IMR-90 (cell line): ENCODE results near the gene SYNE1. TPM values are rescaled to one million over a fixed set of nuclear protein-coding genes. Genes with fewer than 3 reads are reported as not detected.

Source experiments
- ATAC-seq: fragments of 200-7000 bp; cut with Tn5 transposase; 2 replicates; pipeline ENCODE4 v1.9.1; 2020; ENCODE audit warnings: low read depth, mild to moderate bottlenecking, moderate library complexity
- BruUV-seq: library from RNA; stranded (reverse); fragments of 400-500 nt; replicated peaks from 2 replicates; lab custom pipeline; 2021; lab: Mats Ljungman, UMichigan
- CTCF ChIA-PET: fragments of 300-600 bp; formaldehyde crosslinking; extraction: SDS; loops from one replicate; lab custom pipeline; 2021; ENCODE audit warnings: antibody characterized with exemption; lab: Yijun Ruan, JAX
- POLR2A ChIA-PET: fragments of 300-600 bp; sonication (Branson Sonifier 250); formaldehyde crosslinking; loops from one replicate; lab custom pipeline; 2022; ENCODE audit warnings: antibody characterized with exemption; ENCODE audit not compliant: unreplicated experiment; lab: Charles Lee
- DNase-seq: peaks from one replicate; pipeline ENCODE4 v3.0.0; 2013
- H2AFZ ChIP-seq: replicated peaks from 2 replicates; pipeline ENCODE3; 2013; ENCODE audit warnings: low read length, mild to moderate bottlenecking; ENCODE audit not compliant: poor library complexity
- H2AK5ac ChIP-seq: 2 replicates; pipeline ENCODE4 v1.6.1; 2013; ENCODE audit warnings: low read depth, low read length, inconsistent platforms
- H2AK9ac ChIP-seq: replicated peaks from 2 replicates; pipeline ENCODE3; 2013; ENCODE audit warnings: mild to moderate bottlenecking, low read depth, low read length, moderate library complexity; ENCODE audit not compliant: poor library complexity
- H2BK120ac ChIP-seq: 2 replicates; pipeline ENCODE4 v1.6.1; 2013; ENCODE audit warnings: low read depth, low read length, inconsistent platforms
- H2BK15ac ChIP-seq: 3 replicates; pipeline ENCODE4 v1.6.1; 2013; ENCODE audit warnings: low read depth, low read length, inconsistent platforms
- H2BK20ac ChIP-seq: 2 replicates; pipeline ENCODE4 v1.6.1; 2013; ENCODE audit warnings: low read depth, mild to moderate bottlenecking, inconsistent platforms, low read length, moderate library complexity
- H2BK5ac ChIP-seq: 2 replicates; pipeline ENCODE4 v1.6.1; 2013; ENCODE audit warnings: mild to moderate bottlenecking, low read depth, low read length, inconsistent platforms; ENCODE audit not compliant: poor library complexity, severe bottlenecking
- H3K14ac ChIP-seq: replicated peaks from 2 replicates; pipeline ENCODE4 v1.6.1; 2013; ENCODE audit warnings: low read depth, low read length, inconsistent platforms
- H3K18ac ChIP-seq: 2 replicates; pipeline ENCODE4 v1.6.1; 2013; ENCODE audit warnings: low read depth, low read length, control low read depth
- H3K23ac ChIP-seq: 2 replicates; pipeline ENCODE4 v1.6.1; 2013; ENCODE audit warnings: low read depth, low read length, inconsistent platforms
- H3K27ac ChIP-seq: 2 replicates; pipeline ENCODE4 v1.5.1; 2013; ENCODE audit warnings: mild to moderate bottlenecking, control low read depth, low read length; ENCODE audit not compliant: insufficient read depth
- H3K27me3 ChIP-seq: 2 replicates; pipeline ENCODE4 v1.6.1; 2013; ENCODE audit warnings: low read length; ENCODE audit not compliant: control insufficient read depth, insufficient read depth
- H3K36me3 ChIP-seq: 2 replicates; pipeline ENCODE4 v1.6.1; 2013; ENCODE audit warnings: low read length, mixed read lengths; ENCODE audit not compliant: control insufficient read depth, insufficient read depth
- H3K4ac ChIP-seq: 2 replicates; pipeline ENCODE4 v1.6.1; 2013; ENCODE audit warnings: low read depth, low read length, inconsistent platforms
- H3K4me1 ChIP-seq: 2 replicates; pipeline ENCODE4 v1.6.1; 2013; ENCODE audit warnings: low read length, mixed read lengths; ENCODE audit not compliant: control insufficient read depth, insufficient read depth
- H3K4me2 ChIP-seq: 2 replicates; pipeline ENCODE4 v1.6.1; 2013; ENCODE audit warnings: low read depth, mild to moderate bottlenecking, control low read depth, low read length, moderate library complexity
- H3K4me3 ChIP-seq: 2 replicates; pipeline ENCODE4 v1.5.1; 2013; ENCODE audit warnings: low read depth, mild to moderate bottlenecking, control low read depth, low read length, moderate library complexity; ENCODE audit not compliant: insufficient read depth
- H3K56ac ChIP-seq: 2 replicates; pipeline ENCODE4 v1.6.1; 2013; ENCODE audit warnings: low read length, inconsistent platforms; ENCODE audit not compliant: insufficient read depth; ENCODE audit errors: extremely low read depth
- H3K79me1 ChIP-seq, 2 experiments: 2 replicates each; pipeline ENCODE4 v1.6.1; 2013; ENCODE audit warnings: low read length in 2 of 2, inconsistent platforms in 1 of 2, low read depth in 1 of 2
- H3K9ac ChIP-seq: 2 replicates; pipeline ENCODE4 v1.6.1; 2013; ENCODE audit warnings: low read depth, low read length, control low read depth
- H3K9me1 ChIP-seq: 2 replicates; pipeline ENCODE4 v1.6.1; 2013; ENCODE audit warnings: low read length, inconsistent platforms; ENCODE audit not compliant: insufficient read depth
- H3K9me3 ChIP-seq: 2 replicates; pipeline ENCODE4 v1.6.1; 2013; ENCODE audit warnings: low read length; ENCODE audit not compliant: control insufficient read depth, insufficient read depth
- H4K20me1 ChIP-seq: 2 replicates; pipeline ENCODE4 v1.6.1; 2013; ENCODE audit warnings: low read length, inconsistent platforms; ENCODE audit not compliant: insufficient read depth
- H4K5ac ChIP-seq: 2 replicates; pipeline ENCODE4 v1.6.1; 2013; ENCODE audit warnings: mild to moderate bottlenecking, low read depth, low read length, control low read depth
- H4K8ac ChIP-seq, 2 experiments: 2 replicates each; pipeline ENCODE4 v1.6.1; 2013; ENCODE audit warnings: low read depth in 2 of 2, low read length in 2 of 2, control low read depth in 1 of 2, inconsistent platforms in 1 of 2
- H4K91ac ChIP-seq: 2 replicates; pipeline ENCODE4 v1.6.1; 2013; ENCODE audit warnings: low read depth, low read length, inconsistent platforms; ENCODE audit not compliant: insufficient read depth
- BHLHE40 ChIP-seq: fragments of 150-350 bp; IDR thresholded peaks from 2 replicates; pipeline ENCODE4 v1.6.1; 2016; ENCODE audit warnings: mild to moderate bottlenecking, low read depth, low read length
- CEBPB ChIP-seq: IDR thresholded peaks from 2 replicates; pipeline ENCODE4 v1.6.1; 2012; ENCODE audit warnings: low read depth, low read length, improper control_type of control experiment
- CTCF ChIP-seq: conservative IDR thresholded peaks from 2 replicates; pipeline ENCODE4 v1.5.1; 2012; ENCODE audit warnings: mild to moderate bottlenecking, low read depth, low read length, improper control_type of control experiment
- ELK1 ChIP-seq: fragments of 150-350 bp; IDR thresholded peaks from 2 replicates; pipeline ENCODE4 v1.6.1; 2016; ENCODE audit warnings: low read depth, mild to moderate bottlenecking, low read length, moderate library complexity, borderline replicate concordance
- MAZ ChIP-seq: IDR thresholded peaks from 2 replicates; pipeline ENCODE4 v1.6.1; 2012; ENCODE audit warnings: low read depth, mild to moderate bottlenecking, low read length, improper control_type of control experiment, moderate library complexity, borderline replicate concordance
- NFE2L2 ChIP-seq: fragments of 150-350 bp; IDR thresholded peaks from 2 replicates; pipeline ENCODE4 v1.6.1; 2016; ENCODE audit warnings: low read depth, mild to moderate bottlenecking, low read length
- POLR2A ChIP-seq: IDR thresholded peaks from 2 replicates; pipeline ENCODE4 v1.6.1; 2012; ENCODE audit warnings: mild to moderate bottlenecking, low read depth, low read length
- RCOR1 ChIP-seq: IDR thresholded peaks from 2 replicates; pipeline ENCODE4 v1.6.1; 2012; ENCODE audit warnings: mild to moderate bottlenecking, low read length, improper control_type of control experiment; ENCODE audit not compliant: insufficient replicate concordance
- RFX5 ChIP-seq: IDR thresholded peaks from 2 replicates; pipeline ENCODE4 v1.8.0; 2012; ENCODE audit warnings: low read depth, mild to moderate bottlenecking, low read length, moderate library complexity
- SMC3 ChIP-seq: fragments of 150-350 bp; IDR thresholded peaks from 2 replicates; pipeline ENCODE4 v1.6.1; 2016; ENCODE audit warnings: low read depth, mild to moderate bottlenecking, antibody characterized with exemption, low read length, moderate library complexity
- USF2 ChIP-seq: fragments of 150-350 bp; IDR thresholded peaks from 2 replicates; pipeline ENCODE4 v1.6.1; 2017; ENCODE audit warnings: mild to moderate bottlenecking, antibody characterized with exemption, low read length, low read depth
- whole genome bisulfite sequencing, 2 experiments: methylation state at CpG; one replicate each; pipeline versions ENCODE4 v1.1.5 to v1.1.7; 2013; ENCODE audit warnings: missing lambda C conversion rate in 2 of 2; ENCODE audit not compliant: insufficient read length in 1 of 2; ENCODE audit errors: extremely low coverage in 2 of 2; 5-methylcytosine and 5-hydroxymethylcytosine counted together
- dilution Hi-C: fragments of 300-500 bp; cut with HindIII; formaldehyde crosslinking; loops from one replicate; pipeline ENCODE4 v1.14.3; 2018; ENCODE audit warnings: low sequenced_read_pairs; ENCODE audit not compliant: unreplicated experiment
- in situ Hi-C: fragments of 300-500 bp; cut with MboI; formaldehyde crosslinking; loops from 3 replicates; pipeline ENCODE4 v1.14.3; 2019; ENCODE audit warnings: low sequenced_read_pairs, inconsistent platforms, mixed read lengths
- intact Hi-C: fragments of 100-400 bp; cut with micrococcal nuclease; formaldehyde crosslinking; loops from 2 replicates; pipeline ENCODE4 v1.10.0; 2022
- polyA plus RNA-seq, 3 experiments: library from polyadenylated mRNA; depleted of rRNA; stranded (reverse); fragments of >200 nt; gene quantifications; 2 replicates each; pipeline ENCODE4 v1.2.3, GENCODE V29; 2012; ENCODE audit warnings: low replicate concordance in 1 of 3
- total RNA-seq: library from RNA; depleted of rRNA; stranded (reverse); fragments of >200 nt; gene quantifications from 2 replicates; pipeline ENCODE4 v1.2.3, GENCODE V29; 2012

The SYNE1 gene
- total and polyA plus RNA-seq, 2 of the 4 experiments (the other 2 are of a cell fraction), result 34.1 to 159 TPM

GRCh38 chr6:152151920-152152319, 485.2 kb downstream of the SYNE1 start:
- Histone ChIP-seq H3K18ac (no peak overlapping the region), H2AFZ (no peak overlapping the region), H3K56ac (no peak overlapping the region), H3K27ac (no peak overlapping the region), H3K27me3 (no peaks in the 10 kb centered on the region), H3K9me1 (peaks cover 10% of the 10 kb centered on the region), H2BK120ac (no peak overlapping the region), H3K9me3 (no peaks in the 10 kb centered on the region), H4K5ac (no peak overlapping the region), H3K4me3 (no peak overlapping the region), H3K23ac (no peak overlapping the region), H3K36me3 (peaks cover 39% of the 10 kb centered on the region), H4K91ac (no peak overlapping the region), H2AK5ac (no peak overlapping the region), H3K79me1 (no peaks in the 10 kb centered on the region; a peak in 1 of 4 replicates), H2BK20ac (no peak overlapping the region), H3K4me2 (no peak overlapping the region), H2AK9ac (no peak overlapping the region), H2BK5ac (no peak overlapping the region), H3K4me1 (peaks cover 5% of the 10 kb centered on the region), H3K4ac (no peak overlapping the region), H3K14ac (no peak overlapping the region), H4K8ac (no peak overlapping the region), H4K20me1 (0 out of 2 replicates have a peak, but pooled peaks cover under 1% of the 10 kb centered on the region), H2BK15ac (no peak overlapping the region), H3K9ac (no peak overlapping the region)
- intact Hi-C loops, result no loop called here
- ChIA-PET CTCF (no interaction called here), POLR2A (no interaction called here)
- dilution Hi-C loops, result no loop called here
- no TSS peak for BruUV-seq
- ATAC-seq, result no peak
- in situ Hi-C loops, result no loop called here
- no peak for TF ChIP-seq ELK1
- no peak for TF ChIP-seq NFE2L2
- TF ChIP-seq USF2, result no peak
- TF ChIP-seq BHLHE40, result no peak
- TF ChIP-seq CTCF, result no peak
- TF ChIP-seq SMC3, result no peak
- no peak for TF ChIP-seq CEBPB
- TF ChIP-seq MAZ, result no peak
- TF ChIP-seq RCOR1, result no peak
- TF ChIP-seq RFX5, result no peak
- no peak for TF ChIP-seq POLR2A
- DNase-seq, result no peak
- WGBS, 2 experiments, result 100% methylated on average over 1 of the region's 13 CpGs; no CpG with 5 or more reads in 1 of the 2 experiments
